K562 (cell line): ENCODE data around the gene UNC119.

Experiments used
- E4F1 ChIP-seq: fragments of 250-450 bp; sonication (Bioruptor Pico); IDR thresholded peaks from 2 replicates; pipeline ENCODE4 v1.5.0; 2021; ENCODE audit warnings: mild to moderate bottlenecking, borderline replicate concordance
- POLR2A ChIP-seq: fragments of 450-650 bp; conservative IDR thresholded peaks from 2 replicates; pipeline ENCODE4 v1.6.1; 2016
- ZNF551 ChIP-seq: fragments of 250-450 bp; sonication (Bioruptor Pico); IDR thresholded peaks from 2 replicates; pipeline ENCODE4 v1.5.0; 2021; ENCODE audit warnings: mild to moderate bottlenecking, moderate library complexity

GRCh38 chr17:28530250-28530649, 22.2 kb downstream of the UNC119 start:
- TF ChIP-seq ZNF551 (no peak), POLR2A (no peak), E4F1 (no peak)
